NOMO-1 treated with dmso at 0.1 percent for 144 hours (cell line): ENCODE data around the gene BTN1A1.
A peak's percentile ranks its signal among the peaks of the same experiment; 100 is the strongest.
"Not testable (repeated sequence)": the region's sequence is repeated elsewhere in the genome, so short reads cannot be mapped to it uniquely, and the experiment has no call there.

Experiments
- DNase-seq: peaks from one replicate; lab custom pipeline; 2025; ENCODE audit not compliant: unreplicated experiment; lab: John Stamatoyannopoulos, UW

BTN1A1 gene

GRCh38 chr6:26507658-26508057 lies 7.6 kb downstream of the BTN1A1 start:
- no peak for DNase-seq

DNA sequence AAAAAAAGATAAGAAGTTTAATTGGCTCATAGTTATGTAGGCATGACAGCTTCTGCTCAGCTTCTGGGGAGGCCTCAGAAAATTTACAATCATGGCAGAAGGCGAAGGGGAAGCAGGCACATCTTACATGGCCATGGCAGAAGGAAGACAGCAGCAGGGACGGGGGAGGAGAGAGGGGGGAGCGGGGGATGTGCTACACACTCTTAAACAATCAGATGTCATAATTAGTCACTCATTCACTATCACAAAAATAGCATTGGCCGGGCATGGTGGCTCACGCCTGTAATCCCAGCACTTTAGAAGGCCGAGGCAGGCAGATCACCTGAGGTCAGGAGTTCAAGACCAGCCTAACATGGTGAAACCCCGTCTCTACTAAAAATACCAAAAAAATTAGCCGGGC lies 10.9 kb downstream of the BTN1A1 start:
- not testable (repeated sequence) for DNase-seq

DNA sequence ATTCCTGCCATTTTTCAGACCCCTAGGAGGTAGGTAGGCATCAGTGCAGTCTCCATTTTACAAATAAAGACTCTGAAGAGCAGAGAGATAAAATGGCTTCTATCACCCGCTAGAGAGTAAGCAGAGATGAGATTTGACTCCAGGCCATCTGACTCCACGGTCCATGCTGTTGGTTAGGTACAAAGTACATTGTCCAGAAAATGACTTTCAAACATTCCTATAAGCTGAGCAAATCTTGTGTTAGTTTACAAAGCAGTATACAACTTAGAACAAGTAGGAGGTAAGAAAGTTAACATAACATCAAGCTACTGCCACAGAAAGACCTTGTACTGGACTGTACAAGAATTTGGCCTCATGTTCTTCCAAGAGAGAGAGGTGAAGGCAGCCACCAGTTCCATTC lies 14.9 kb downstream of the BTN1A1 start:
- DNase-seq = no peak

DNA sequence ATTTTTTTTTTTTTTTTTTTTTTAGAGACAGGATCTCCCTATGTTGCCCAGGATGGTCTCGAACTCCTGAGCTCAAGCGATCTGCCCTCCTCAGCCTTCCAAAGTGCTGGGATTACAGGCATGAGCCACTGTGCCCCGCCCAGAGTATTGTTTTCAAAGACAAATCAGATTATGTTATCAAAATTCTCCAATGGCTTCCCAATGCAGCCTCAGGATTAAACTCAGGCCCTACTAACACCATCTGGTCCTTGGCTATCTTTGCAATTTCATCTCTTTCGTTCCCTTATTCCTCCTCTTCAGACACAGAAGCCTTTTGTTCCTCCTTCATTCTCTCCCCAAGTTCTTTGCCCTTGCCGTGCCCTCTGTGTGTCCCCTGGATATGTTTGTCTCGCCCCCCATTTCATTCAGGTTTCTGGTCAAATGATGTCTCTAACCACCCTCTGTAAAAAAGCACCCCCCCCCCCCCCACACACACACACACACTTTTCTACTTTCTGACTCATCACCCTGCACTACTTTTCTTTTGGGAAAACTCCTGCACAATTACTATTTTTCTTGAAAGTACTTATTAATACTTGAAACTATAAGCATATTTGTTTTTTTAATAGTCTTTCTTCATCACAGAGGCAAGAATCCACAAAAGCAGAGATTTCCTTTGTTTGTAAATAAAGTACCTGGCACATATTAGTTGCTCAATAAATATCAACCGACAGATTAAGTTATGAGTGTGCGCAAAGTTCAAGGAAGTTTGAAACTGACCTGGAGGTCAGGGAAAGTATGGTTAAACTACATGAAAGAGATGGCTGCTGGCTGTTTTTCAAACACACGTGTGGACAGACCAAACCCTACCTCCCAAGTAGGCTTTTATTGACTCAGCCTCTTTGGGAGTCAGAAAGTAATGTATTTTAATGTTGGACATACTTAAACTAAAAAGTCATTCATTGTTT lies 16.7 kb downstream of the BTN1A1 start:
- DNase-seq = no peak

DNA sequence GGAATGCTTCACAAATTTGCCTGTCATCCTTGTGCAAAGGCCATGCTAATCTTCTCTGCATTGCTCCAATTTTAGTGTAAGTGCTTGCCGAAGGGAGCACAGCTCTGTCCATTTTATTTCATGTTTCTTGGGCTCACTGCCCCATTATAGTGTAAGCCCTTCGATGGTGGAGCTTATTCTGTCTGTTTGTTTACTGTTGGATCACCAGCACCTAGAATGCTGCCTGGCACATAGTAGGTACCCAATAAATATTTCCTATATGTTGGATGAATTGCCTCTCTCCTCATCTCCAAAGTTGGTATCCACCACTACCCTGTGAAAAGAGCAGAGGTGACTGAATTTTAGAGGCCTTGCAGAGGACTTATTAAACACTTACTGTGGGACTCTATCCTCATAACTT lies 19.3 kb downstream of the BTN1A1 start:
- DNase-seq = no peak

DNA sequence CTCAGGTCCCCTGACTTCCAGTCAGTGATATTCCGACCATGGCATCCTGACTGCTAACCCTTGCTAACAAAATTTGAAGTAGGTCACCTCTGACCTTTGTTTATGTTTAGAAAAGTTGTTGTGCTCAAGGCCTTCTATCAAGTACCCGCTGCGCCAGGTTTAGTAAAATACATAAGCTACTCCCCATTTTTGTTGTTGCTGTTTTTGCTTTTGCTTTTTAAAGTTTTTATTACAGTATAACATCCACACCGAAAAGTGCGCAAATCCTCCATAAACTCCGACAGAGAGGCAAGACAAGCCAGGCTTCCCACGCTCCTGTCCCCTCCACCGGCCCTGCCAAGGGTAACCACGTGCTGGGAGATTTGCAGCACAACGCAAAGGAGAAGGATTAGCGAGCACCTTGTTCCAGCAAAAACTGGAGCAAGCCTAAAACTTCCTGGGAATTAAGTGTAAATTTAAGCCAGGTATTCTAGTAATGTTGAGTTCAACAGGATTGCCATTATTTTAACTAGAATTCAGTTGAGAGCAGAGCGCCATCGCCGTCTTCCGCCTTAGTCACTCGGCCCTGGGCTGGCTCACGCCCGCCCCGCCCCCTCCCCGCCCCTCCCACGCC lies 20.2 kb downstream of the BTN1A1 start:
- peak; percentile 82 for DNase-seq

DNA sequence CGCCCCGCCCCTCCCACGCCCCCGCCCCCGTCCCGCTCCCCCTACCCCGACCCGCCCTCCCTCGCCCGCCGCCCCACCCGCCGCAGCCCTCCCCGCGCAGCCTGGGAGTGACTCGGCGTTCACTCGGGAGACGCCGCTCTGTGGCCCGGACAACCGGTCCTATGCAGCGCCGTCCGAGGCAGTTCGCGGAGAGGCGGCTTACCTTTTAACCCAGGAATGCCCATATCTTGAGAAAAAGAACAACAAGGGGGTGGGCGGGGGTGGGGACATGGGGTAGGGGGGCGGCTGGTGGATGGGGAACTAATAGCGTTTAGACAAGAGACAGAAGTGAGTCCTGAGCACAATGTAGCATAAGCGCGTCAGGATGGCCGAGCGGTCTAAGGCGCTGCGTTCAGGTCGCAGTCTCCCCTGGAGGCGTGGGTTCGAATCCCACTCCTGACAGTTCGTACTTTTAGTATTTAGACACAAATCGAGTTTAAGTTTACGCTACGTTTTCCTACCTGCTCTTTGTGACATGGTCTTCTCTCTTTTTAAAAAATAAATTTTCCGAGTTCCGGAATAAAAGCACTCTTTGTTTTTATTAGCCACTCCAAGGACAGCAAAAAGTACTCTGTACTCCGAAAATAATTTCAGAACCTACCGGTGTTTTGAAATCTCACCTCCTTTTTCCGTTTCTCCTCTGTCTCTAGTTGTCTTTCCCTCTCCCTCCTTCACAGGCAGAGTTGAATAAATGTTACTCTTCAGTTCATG lies 20.9 kb downstream of the BTN1A1 start:
- peak; percentile 82 for DNase-seq

DNA sequence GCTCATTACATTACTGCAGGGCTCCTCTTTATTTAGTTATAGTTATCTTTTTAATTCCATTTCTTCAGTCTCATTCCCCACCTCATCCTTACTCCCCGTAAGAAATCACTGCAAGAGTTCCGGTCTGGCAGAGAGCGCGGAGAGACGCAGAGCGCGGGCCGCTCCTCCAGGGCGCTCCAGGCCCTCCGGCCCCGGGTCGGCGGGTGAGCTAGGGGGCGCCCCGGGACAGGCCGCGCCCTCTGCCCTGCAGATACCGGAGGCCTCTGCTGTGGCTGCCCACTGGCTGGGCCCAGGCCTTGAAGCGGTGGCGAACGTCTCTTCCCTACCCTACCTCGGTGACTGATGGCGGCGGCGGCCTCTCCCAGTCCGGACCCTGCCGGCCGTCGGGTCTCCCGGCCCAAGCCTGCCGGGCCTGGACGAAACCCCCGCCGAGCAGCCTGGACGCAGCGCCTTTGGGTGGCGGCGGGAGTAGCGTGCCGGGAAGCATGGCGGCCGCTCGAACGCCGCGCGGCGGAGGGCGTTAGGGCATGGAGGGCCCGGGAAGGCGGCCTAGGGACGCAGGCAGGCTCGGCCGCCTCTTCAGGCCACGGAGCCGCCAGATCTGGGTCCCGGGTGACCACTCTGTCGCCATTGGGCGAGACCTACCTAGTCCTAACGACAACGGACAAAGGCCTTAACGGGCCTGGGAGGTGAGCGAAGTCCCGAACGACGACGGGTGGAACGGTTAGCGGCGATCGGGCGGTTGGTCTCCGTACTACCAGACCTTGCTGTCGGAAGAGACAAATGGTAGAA lies 21.7 kb downstream of the BTN1A1 start:
- DNase-seq = peak; percentile 70

- DNase-seq = peak; percentile 67
Observed at GRCh38 chr6:26522486-26523228, 22.6 kb downstream of the BTN1A1 start.

GRCh38 chr6:26524314-26524713 lies 24.2 kb downstream of the BTN1A1 start:
- not testable (repeated sequence) for DNase-seq

GRCh38 chr6:26524722-26525370 lies 24.7 kb downstream of the BTN1A1 start:
- DNase-seq = no peak

- no peak for DNase-seq
Observed at GRCh38 chr6:26525838-26526237, 25.7 kb downstream of the BTN1A1 start.

- no peak for DNase-seq
Observed at GRCh38 chr6:26526928-26527327, 26.8 kb downstream of the BTN1A1 start.

DNA sequence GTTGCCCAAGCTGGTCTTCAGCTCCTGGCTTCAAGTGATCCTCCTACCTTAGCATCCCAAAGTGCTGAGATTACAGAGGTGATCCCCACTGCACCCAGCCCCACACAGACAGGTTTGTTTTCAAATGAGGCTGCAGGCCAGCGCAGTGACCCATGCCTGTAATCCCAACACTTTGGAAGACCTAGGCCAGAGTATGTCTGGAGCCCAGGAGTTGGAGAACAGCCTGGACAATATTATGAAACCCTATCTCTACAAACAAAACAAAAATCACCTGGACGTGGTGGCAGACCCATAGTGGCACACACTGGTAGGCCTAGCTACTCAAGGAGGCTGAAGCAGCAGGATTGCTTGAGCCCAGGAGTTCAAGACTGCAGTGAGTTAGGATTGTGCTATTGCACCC lies 30.1 kb downstream of the BTN1A1 start:
- DNase-seq = no peak

DNA sequence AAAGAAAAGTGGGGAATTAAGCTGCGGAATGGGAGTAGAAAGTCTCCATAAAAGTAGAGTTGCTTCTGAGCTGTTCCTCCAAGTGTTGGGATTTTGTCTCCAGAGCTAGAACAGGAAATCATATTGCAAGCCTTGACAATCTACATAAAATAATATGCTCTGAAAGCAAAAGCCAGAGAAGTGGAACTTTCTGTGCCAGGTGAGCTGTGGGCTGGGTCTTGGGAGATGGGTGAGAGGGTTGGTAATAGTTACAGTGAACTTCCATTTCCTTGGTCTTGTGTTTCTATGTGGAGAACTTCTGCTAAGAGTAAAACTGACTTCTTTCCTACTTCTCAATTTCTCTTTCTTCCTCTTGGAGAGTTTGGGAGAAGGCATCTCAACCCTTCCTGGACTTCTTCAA lies 31.8 kb downstream of the BTN1A1 start:
- DNase-seq = no peak

DNA sequence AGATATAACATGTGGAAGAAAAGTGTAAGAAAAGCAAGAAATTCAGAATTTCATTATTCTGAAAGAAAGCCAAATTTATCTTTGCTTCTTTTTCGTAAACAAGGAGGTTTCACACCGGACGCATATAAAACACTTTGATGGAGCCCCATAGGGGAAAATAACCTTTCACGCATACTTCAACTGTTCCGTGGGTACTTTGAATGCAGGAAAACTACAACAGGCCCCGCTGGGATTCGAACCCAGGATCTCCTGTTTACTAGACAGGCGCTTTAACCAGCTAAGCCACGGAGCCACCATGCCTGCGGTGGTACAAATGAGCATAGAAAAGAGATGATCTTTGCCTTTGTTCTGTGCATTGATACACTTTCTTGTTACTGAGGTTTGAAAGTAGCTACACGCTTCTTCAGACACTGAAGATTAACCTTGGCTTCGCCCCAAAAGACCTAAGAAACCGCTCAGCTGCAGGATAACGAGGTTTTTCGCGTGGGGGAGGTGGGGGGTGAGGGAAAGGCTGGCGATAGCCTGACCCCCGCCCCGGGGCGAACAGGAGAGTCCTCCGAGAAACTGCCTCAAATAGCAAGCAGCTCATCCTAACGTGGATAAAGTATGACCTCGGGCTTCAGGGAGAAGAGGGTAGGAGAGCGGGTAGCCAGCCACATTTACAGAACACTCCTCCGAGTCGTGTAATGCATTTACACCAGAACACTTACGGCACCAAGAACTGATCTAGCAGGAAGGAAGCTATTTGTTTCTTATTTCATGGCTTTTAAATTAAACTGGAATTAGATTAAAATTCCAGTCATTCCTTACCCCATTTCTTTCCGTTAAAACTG lies 32.8 kb downstream of the BTN1A1 start:
- peak; percentile 66 for DNase-seq

DNA sequence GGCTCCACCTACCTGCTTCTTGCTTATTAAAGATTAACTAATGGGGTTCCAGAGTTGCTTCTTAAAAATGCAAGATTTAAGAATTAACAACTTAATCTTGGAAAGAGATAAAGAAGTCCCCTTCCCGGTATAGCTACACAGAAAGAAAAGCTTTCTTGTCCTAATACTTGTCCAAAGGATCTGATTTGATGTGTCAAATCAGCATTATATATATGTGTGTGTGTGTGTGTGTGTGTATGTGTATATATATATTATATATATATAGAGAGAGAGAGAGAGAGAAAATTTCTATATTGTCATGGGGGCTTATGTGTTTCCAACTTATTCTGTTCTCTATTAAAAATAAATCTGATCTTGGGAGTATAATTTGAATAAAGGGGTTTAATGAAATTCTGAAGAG lies 33.4 kb downstream of the BTN1A1 start:
- no peak for DNase-seq

- no peak for DNase-seq
Observed at GRCh38 chr6:26534681-26535465, 34.8 kb downstream of the BTN1A1 start.
